ENCODE measurements around the gene STX10.

DNA sequence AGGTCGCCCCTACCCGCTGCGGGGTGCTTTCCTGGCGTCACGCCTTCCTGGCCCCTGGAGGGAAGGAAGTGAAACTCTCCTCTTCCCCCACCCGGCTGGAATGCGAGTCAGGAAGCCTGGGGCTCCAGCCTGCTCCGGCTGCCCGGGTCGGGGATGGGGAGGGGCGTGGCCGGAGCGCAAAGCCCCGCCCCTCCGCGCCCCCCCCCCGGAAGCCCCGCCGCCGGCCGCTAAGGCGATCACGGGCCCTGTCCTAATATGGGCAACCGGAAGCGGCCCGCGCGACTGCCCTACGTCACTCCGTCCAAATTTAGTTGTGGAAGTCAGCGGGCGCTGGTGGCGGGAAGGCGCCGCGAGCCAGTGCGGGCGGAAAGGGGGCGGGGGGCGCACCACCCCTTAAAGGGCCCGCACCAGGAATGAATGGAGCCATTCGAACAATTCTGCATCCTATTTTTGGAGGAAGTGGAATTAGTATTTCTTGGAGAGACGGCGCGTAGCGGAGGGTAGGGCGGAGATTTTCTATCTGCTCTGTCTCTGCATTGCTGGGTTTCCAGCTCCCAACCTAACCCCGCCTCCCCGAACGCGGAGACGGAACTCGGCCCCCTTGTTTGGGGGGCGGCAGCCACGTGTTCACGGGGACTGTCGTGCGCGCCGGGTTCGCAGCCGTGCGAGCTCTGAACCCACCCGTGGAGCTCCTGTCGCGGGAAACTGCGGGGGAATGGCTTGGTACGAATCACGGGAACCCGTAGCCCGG is 1.6 kb upstream of the STX10 start:
- TF ChIP-seq, protein P1, sequence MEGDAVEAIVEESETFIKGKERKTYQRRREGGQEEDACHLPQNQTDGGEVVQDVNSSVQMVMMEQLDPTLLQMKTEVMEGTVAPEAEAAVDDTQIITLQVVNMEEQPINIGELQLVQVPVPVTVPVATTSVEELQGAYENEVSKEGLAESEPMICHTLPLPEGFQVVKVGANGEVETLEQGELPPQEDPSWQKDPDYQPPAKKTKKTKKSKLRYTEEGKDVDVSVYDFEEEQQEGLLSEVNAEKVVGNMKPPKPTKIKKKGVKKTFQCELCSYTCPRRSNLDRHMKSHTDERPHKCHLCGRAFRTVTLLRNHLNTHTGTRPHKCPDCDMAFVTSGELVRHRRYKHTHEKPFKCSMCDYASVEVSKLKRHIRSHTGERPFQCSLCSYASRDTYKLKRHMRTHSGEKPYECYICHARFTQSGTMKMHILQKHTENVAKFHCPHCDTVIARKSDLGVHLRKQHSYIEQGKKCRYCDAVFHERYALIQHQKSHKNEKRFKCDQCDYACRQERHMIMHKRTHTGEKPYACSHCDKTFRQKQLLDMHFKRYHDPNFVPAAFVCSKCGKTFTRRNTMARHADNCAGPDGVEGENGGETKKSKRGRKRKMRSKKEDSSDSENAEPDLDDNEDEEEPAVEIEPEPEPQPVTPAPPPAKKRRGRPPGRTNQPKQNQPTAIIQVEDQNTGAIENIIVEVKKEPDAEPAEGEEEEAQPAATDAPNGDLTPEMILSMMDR (IDR thresholded peaks at IDR 0.05), result no peak
- TF ChIP-seq POLR2AphosphoS5 (IDR thresholded peaks at IDR 0.05; ENCODE audit: low read depth, low read length) (peak; percentile 58), TCF7L2 (IDR thresholded peaks at IDR 0.05; ENCODE audit: low read depth, low read length) (0 out of 2 replicates have a peak, but pooled peaks have one; percentile 26), SIN3A (IDR thresholded peaks at IDR 0.05; ENCODE audit: borderline replicate concordance, insufficient read depth, low read depth, low read length) (0 out of 2 replicates have a peak, but pooled peaks have one; percentile 47)
- TF ChIP-seq, protein P2, sequence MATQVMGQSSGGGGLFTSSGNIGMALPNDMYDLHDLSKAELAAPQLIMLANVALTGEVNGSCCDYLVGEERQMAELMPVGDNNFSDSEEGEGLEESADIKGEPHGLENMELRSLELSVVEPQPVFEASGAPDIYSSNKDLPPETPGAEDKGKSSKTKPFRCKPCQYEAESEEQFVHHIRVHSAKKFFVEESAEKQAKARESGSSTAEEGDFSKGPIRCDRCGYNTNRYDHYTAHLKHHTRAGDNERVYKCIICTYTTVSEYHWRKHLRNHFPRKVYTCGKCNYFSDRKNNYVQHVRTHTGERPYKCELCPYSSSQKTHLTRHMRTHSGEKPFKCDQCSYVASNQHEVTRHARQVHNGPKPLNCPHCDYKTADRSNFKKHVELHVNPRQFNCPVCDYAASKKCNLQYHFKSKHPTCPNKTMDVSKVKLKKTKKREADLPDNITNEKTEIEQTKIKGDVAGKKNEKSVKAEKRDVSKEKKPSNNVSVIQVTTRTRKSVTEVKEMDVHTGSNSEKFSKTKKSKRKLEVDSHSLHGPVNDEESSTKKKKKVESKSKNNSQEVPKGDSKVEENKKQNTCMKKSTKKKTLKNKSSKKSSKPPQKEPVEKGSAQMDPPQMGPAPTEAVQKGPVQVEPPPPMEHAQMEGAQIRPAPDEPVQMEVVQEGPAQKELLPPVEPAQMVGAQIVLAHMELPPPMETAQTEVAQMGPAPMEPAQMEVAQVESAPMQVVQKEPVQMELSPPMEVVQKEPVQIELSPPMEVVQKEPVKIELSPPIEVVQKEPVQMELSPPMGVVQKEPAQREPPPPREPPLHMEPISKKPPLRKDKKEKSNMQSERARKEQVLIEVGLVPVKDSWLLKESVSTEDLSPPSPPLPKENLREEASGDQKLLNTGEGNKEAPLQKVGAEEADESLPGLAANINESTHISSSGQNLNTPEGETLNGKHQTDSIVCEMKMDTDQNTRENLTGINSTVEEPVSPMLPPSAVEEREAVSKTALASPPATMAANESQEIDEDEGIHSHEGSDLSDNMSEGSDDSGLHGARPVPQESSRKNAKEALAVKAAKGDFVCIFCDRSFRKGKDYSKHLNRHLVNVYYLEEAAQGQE (IDR thresholded peaks at IDR 0.05; ENCODE audit: insufficient read depth in 1 of 2, low read depth in 2 of 2, low read length in 1 of 2), result peak in 1 of 2 experiments; percentile 50; a peak in 1 of 4 replicates

Measured in Panc1 (cell line).